Islet precursor cell (in vitro differentiated cells): ENCODE measurements around the gene GPC5.
"Not testable (repeated sequence)": the region's sequence is repeated elsewhere in the genome, so short reads cannot be mapped to it uniquely, and the experiment has no call there.

Source experiments
- DNase-seq: peaks from one replicate; pipeline ENCODE4 v3.0.0-alpha.2; 2018

GPC5 gene

GRCh38 chr13:91798338-91798737, 399.9 kb downstream of the GPC5 start:
- DNase-seq: not testable (repeated sequence)

- not testable (repeated sequence) for DNase-seq
These were observed 403.4 kb downstream of the GPC5 start for GRCh38 chr13:91801772-91802171.

GRCh38 chr13:91802957-91803356, 404.5 kb downstream of the GPC5 start:
- no peak for DNase-seq

GRCh38 chr13:91804724-91805123, 406.3 kb downstream of the GPC5 start:
- peak; percentile 84 for DNase-seq

- no peak for DNase-seq
These were observed 407.2 kb downstream of the GPC5 start for GRCh38 chr13:91805605-91806004.

GRCh38 chr13:91809161-91809560, 410.7 kb downstream of the GPC5 start:
- DNase-seq: no peak

- peak; percentile 69 for DNase-seq
These were observed 414.8 kb downstream of the GPC5 start for GRCh38 chr13:91813253-91813652.

GRCh38 chr13:91816263-91816807, 417.9 kb downstream of the GPC5 start:
- DNase-seq: no peak

- DNase-seq: no peak
These were observed 418.8 kb downstream of the GPC5 start for GRCh38 chr13:91817250-91817649.

- DNase-seq: no peak
These were observed 426.0 kb downstream of the GPC5 start for GRCh38 chr13:91824416-91824815.

GRCh38 chr13:91825516-91825915, 427.1 kb downstream of the GPC5 start:
- no peak for DNase-seq

- no peak for DNase-seq
These were observed 438.1 kb downstream of the GPC5 start for GRCh38 chr13:91836553-91836952.

- DNase-seq: no peak
These were observed 447.2 kb downstream of the GPC5 start for GRCh38 chr13:91845612-91846011.

- DNase-seq: no peak
These were observed 465.3 kb downstream of the GPC5 start for GRCh38 chr13:91863699-91864098.

GRCh38 chr13:91868351-91868750, 469.9 kb downstream of the GPC5 start:
- no peak for DNase-seq

- no peak for DNase-seq
These were observed 480.1 kb downstream of the GPC5 start for GRCh38 chr13:91878491-91878890.

- DNase-seq: no peak
These were observed 480.9 kb downstream of the GPC5 start for GRCh38 chr13:91879360-91879759.

GRCh38 chr13:91882918-91883317, 484.5 kb downstream of the GPC5 start:
- DNase-seq: no peak

- no peak for DNase-seq
These were observed 491.2 kb downstream of the GPC5 start for GRCh38 chr13:91889641-91890040.

GRCh38 chr13:91891141-91891540, 492.7 kb downstream of the GPC5 start:
- DNase-seq: no peak

GRCh38 chr13:91893040-91893439, 494.6 kb downstream of the GPC5 start:
- no peak for DNase-seq

- DNase-seq: no peak
These were observed 495.9 kb downstream of the GPC5 start for GRCh38 chr13:91894316-91894715.

- no peak for DNase-seq
These were observed 498.1 kb downstream of the GPC5 start for GRCh38 chr13:91896547-91896946.

- not testable (repeated sequence) for DNase-seq
These were observed 500.6 kb downstream of the GPC5 start for GRCh38 chr13:91898986-91899385.

GRCh38 chr13:91902291-91902690, 503.9 kb downstream of the GPC5 start:
- DNase-seq: no peak

- no peak for DNase-seq
These were observed 505.6 kb downstream of the GPC5 start for GRCh38 chr13:91904005-91904404.
